PC-3 (cell line): ENCODE measurements around the gene AGBL1. TPM values are rescaled to one million over a fixed set of nuclear protein-coding genes. Genes with fewer than 3 reads are reported as not detected.

Experiments
- ATAC-seq: fragments of 200-7000 bp; cut with Tn5 transposase; 2 replicates; pipeline ENCODE4 v1.9.1; 2020; ENCODE audit warnings: mild to moderate bottlenecking, moderate library complexity
- BruUV-seq: library from RNA; stranded (reverse); fragments of 400-500 nt; replicated peaks from 2 replicates; lab custom pipeline; 2021; lab: Mats Ljungman, UMichigan
- CTCF ChIA-PET: fragments of 300-600 bp; sonication (Branson Sonifier 250); formaldehyde crosslinking; loops from one replicate; lab custom pipeline; 2022; ENCODE audit warnings: antibody characterized with exemption; lab: Charles Lee
- POLR2A ChIA-PET: fragments of 300-600 bp; sonication (Branson Sonifier 250); formaldehyde crosslinking; loops from one replicate; lab custom pipeline; 2022; ENCODE audit warnings: antibody characterized with exemption; ENCODE audit not compliant: unreplicated experiment; lab: Charles Lee
- DNase-seq: peaks from one replicate; pipeline ENCODE4 v3.0.0-alpha.2; 2015
- H2AFZ ChIP-seq: fragments of 300-600 bp; sonication (generic); 2 replicates; pipeline ENCODE4 v1.6.0; 2016; ENCODE audit warnings: antibody characterized with exemption, low read length
- H3F3A ChIP-seq: fragments of 300-600 bp; sonication (generic); one replicate; pipeline ENCODE4 v1.6.0; 2017; ENCODE audit warnings: antibody characterized with exemption, low read length, control low read depth, mild to moderate bottlenecking; ENCODE audit not compliant: unreplicated experiment
- H3K27ac ChIP-seq: fragments of 300-600 bp; sonication (generic); 2 replicates; pipeline ENCODE4 v1.5.1; 2016; ENCODE audit warnings: mild to moderate bottlenecking, low read length
- H3K27me3 ChIP-seq: fragments of 300-600 bp; sonication (generic); 2 replicates; pipeline ENCODE4 v1.6.1; 2016; ENCODE audit warnings: low read length, mixed read lengths
- H3K36me3 ChIP-seq: fragments of 300-600 bp; sonication (generic); 2 replicates; pipeline ENCODE4 v1.6.1; 2016; ENCODE audit warnings: low read depth, mixed run types, low read length, mixed read lengths
- H3K4me1 ChIP-seq: fragments of 300-600 bp; sonication (generic); 2 replicates; pipeline ENCODE4 v1.5.1; 2016; ENCODE audit warnings: low read length; ENCODE audit not compliant: insufficient read depth
- H3K4me2 ChIP-seq: fragments of 300-600 bp; sonication (generic); 2 replicates; pipeline ENCODE4 v1.6.0; 2016; ENCODE audit warnings: low read length
- H3K4me3 ChIP-seq: fragments of 300-600 bp; sonication (generic); 2 replicates; pipeline ENCODE4 v1.5.1; 2016; ENCODE audit warnings: mild to moderate bottlenecking, low read length, mixed read lengths
- H3K79me2 ChIP-seq: fragments of 300-600 bp; sonication (generic); 2 replicates; pipeline ENCODE4 v1.6.1; 2017; ENCODE audit warnings: low read length, mixed read lengths
- H3K9ac ChIP-seq: fragments of 300-600 bp; sonication (generic); 2 replicates; pipeline ENCODE4 v1.6.0; 2016; ENCODE audit warnings: mild to moderate bottlenecking, low read length
- H3K9me2 ChIP-seq: fragments of 300-600 bp; sonication (generic); replicated peaks from 2 replicates; pipeline ENCODE4 v1.6.1; 2016; ENCODE audit warnings: mixed run types, low read length, mixed read lengths
- H3K9me3 ChIP-seq: fragments of 300-600 bp; sonication (generic); 2 replicates; pipeline ENCODE4 v1.6.1; 2016; ENCODE audit warnings: low read length, mixed read lengths
- H4K20me1 ChIP-seq: fragments of 300-600 bp; sonication (generic); 2 replicates; pipeline ENCODE4 v1.6.1; 2016; ENCODE audit warnings: low read length, mixed read lengths
- EZH2 ChIP-seq: fragments of 300-600 bp; sonication (generic); IDR thresholded peaks from one replicate; pipeline ENCODE4 v1.6.1; 2017; ENCODE audit warnings: antibody characterized with exemption, mild to moderate bottlenecking, low read length; ENCODE audit not compliant: unreplicated experiment
- EZH2phosphoT487 ChIP-seq: fragments of 300-600 bp; sonication (generic); IDR thresholded peaks from 2 replicates; pipeline ENCODE4 v1.6.1; 2018; ENCODE audit warnings: mild to moderate bottlenecking, antibody characterized with exemption, low read length, borderline replicate concordance
- intact Hi-C: fragments of 100-400 bp; cut with micrococcal nuclease; formaldehyde crosslinking; loops from 2 replicates; pipeline ENCODE4 v1.9.0; 2023
- total RNA-seq: library from RNA; depleted of rRNA; stranded (reverse); fragments of >200 nt; gene quantifications from 2 replicates; pipeline ENCODE4 v1.2.3, GENCODE V29; 2014
- TF ChIP-seq, protein P1 (sequence below): fragments of 300-600 bp; sonication (generic); conservative IDR thresholded peaks from 2 replicates; pipeline ENCODE4 v1.5.1; 2017; ENCODE audit warnings: antibody characterized with exemption, low read depth, mild to moderate bottlenecking, low read length

Gene AGBL1
- total RNA-seq, 1 experiment from 2014 or later, result not detected

DNA sequence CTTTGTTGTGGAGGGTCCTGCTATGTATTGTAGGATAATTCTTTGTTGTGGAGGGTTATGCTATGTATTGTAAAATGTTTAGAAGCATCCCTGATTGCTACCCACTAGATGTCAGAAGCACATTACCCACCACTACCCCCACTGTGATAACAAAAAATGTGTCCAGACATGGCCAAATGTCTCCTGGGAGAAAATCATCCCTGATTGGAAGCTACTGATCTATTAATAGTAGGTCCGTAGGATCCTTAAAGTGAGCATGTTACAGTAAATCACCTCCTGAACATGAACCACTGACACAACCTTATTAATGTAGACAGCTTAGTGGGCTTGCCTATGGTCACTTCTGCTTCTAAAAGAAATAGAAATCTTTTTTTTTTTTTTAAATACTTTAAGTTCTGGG is 884.6 kb downstream of the AGBL1 start:
- POLR2A ChIA-PET, result no interaction called here
- Histone ChIP-seq H3K9me3 (no peaks in the 10 kb centered on the region), H3F3A (no peaks in the 10 kb centered on the region), H3K79me2 (no peaks in the 10 kb centered on the region), H3K27ac (no peak overlapping the region), H3K4me2 (no peak overlapping the region), H4K20me1 (no peaks in the 10 kb centered on the region), H2AFZ (no peak overlapping the region), H3K4me1 (no peaks in the 10 kb centered on the region), H3K36me3 (no peaks in the 10 kb centered on the region), H3K4me3 (no peak overlapping the region), H3K9ac (no peak overlapping the region), H3K27me3 (no peaks in the 10 kb centered on the region), H3K9me2 (no peaks in the 10 kb centered on the region)
- no peak for ATAC-seq
- no TSS peak for BruUV-seq
- DNase-seq, result no peak
- intact Hi-C loops, result no loop called here
- CTCF ChIA-PET, result no interaction called here
- TF ChIP-seq EZH2 (no peak), EZH2phosphoT487 (no peak)
- TF ChIP-seq, protein P1, sequence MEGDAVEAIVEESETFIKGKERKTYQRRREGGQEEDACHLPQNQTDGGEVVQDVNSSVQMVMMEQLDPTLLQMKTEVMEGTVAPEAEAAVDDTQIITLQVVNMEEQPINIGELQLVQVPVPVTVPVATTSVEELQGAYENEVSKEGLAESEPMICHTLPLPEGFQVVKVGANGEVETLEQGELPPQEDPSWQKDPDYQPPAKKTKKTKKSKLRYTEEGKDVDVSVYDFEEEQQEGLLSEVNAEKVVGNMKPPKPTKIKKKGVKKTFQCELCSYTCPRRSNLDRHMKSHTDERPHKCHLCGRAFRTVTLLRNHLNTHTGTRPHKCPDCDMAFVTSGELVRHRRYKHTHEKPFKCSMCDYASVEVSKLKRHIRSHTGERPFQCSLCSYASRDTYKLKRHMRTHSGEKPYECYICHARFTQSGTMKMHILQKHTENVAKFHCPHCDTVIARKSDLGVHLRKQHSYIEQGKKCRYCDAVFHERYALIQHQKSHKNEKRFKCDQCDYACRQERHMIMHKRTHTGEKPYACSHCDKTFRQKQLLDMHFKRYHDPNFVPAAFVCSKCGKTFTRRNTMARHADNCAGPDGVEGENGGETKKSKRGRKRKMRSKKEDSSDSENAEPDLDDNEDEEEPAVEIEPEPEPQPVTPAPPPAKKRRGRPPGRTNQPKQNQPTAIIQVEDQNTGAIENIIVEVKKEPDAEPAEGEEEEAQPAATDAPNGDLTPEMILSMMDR, result no peak

GRCh38 chr15:86968244-86968643 is 888.6 kb downstream of the AGBL1 start:
- TF ChIP-seq EZH2 (no peak), EZH2phosphoT487 (no peak)
- TF ChIP-seq, protein P1, result no peak
- no TSS peak for BruUV-seq
- Histone ChIP-seq H3K9me2 (no peaks in the 10 kb centered on the region), H3K27ac (no peak overlapping the region), H3K79me2 (no peaks in the 10 kb centered on the region), H3K4me1 (no peaks in the 10 kb centered on the region), H4K20me1 (no peaks in the 10 kb centered on the region), H3K4me2 (no peak overlapping the region), H3K9ac (no peak overlapping the region), H3K4me3 (no peak overlapping the region), H3K27me3 (no peaks in the 10 kb centered on the region), H2AFZ (no peak overlapping the region), H3K36me3 (no peaks in the 10 kb centered on the region), H3K9me3 (no peaks in the 10 kb centered on the region), H3F3A (no peaks in the 10 kb centered on the region)
- no peak for ATAC-seq
- intact Hi-C loops, result no loop called here
- ChIA-PET POLR2A (no interaction called here), CTCF (no interaction called here)
- no peak for DNase-seq

GRCh38 chr15:86969364-86969763 is 889.7 kb downstream of the AGBL1 start:
- H3K27me3 ChIP-seq, result no peaks in the 10 kb centered on the region
- ATAC-seq (no peak), DNase-seq (no peak)
- ChIA-PET CTCF (no interaction called here), POLR2A (no interaction called here)
- intact Hi-C loops, result no loop called here
- H3K4me2 ChIP-seq, result no peak overlapping the region
- BruUV-seq, result no TSS peak
- no peaks in the 10 kb centered on the region for H3K36me3 ChIP-seq
- H3K4me3 ChIP-seq, result no peak overlapping the region
- no peaks in the 10 kb centered on the region for H3K9me2 ChIP-seq
- H4K20me1 ChIP-seq, result no peaks in the 10 kb centered on the region
- H3K9me3 ChIP-seq, result no peaks in the 10 kb centered on the region
- no peak overlapping the region for H3K27ac ChIP-seq
- no peaks in the 10 kb centered on the region for H3K4me1 ChIP-seq
- no peak for TF ChIP-seq EZH2phosphoT487
- TF ChIP-seq EZH2, result no peak
- TF ChIP-seq, protein P1, result no peak
- H2AFZ ChIP-seq, result no peak overlapping the region
- H3K9ac ChIP-seq, result no peak overlapping the region
- H3K79me2 ChIP-seq, result no peaks in the 10 kb centered on the region
- no peaks in the 10 kb centered on the region for H3F3A ChIP-seq
